HCT116 (cell line): Measurements from ENCODE around the gene AP2S1.

Experiments
- CTCF ChIP-seq, 3 experiments: fragments of 200-600 bp in 1 of 3; sonication (generic) in 1 of 3; IDR thresholded peaks in 2 of 3; conservative IDR thresholded peaks in 1 of 3; 2 replicates each; pipeline ENCODE4 v1.5.1; 2012 to 2017; ENCODE audit warnings: low read depth in 2 of 3, low read length in 2 of 3, antibody characterized with exemption in 1 of 3, borderline replicate concordance in 1 of 3, control low read depth in 1 of 3, mild to moderate bottlenecking in 1 of 3, mixed read lengths in 1 of 3, mixed run types in 1 of 3, moderate library complexity in 1 of 3; ENCODE audit not compliant: insufficient read depth in 1 of 3
- EGR1 ChIP-seq: IDR thresholded peaks from 2 replicates; pipeline ENCODE4 v1.6.1; 2012; ENCODE audit warnings: low read depth
- EZH2phosphoT487 ChIP-seq: fragments of 200-600 bp; IDR thresholded peaks from 2 replicates; pipeline ENCODE4 v1.6.1; 2018; ENCODE audit warnings: antibody characterized with exemption, borderline replicate concordance
- JUND ChIP-seq: IDR thresholded peaks from 2 replicates; pipeline ENCODE4 v1.6.1; 2012
- POLR2A ChIP-seq: IDR thresholded peaks from 2 replicates; pipeline ENCODE4 v1.7.0; 2011; ENCODE audit warnings: borderline replicate concordance; ENCODE audit not compliant: insufficient read depth, insufficient read length; ENCODE audit errors: extremely low read depth
- POLR2AphosphoS5 ChIP-seq: IDR thresholded peaks from 2 replicates; pipeline ENCODE4 v1.6.1; 2011; ENCODE audit warnings: mild to moderate bottlenecking, low read depth, low read length, moderate library complexity
- RAD21 ChIP-seq: IDR thresholded peaks from 2 replicates; pipeline ENCODE4 v1.6.1; 2012; ENCODE audit warnings: low read depth, mild to moderate bottlenecking
- SP1 ChIP-seq: IDR thresholded peaks from 2 replicates; pipeline ENCODE4 v1.6.1; 2012; ENCODE audit warnings: low read depth
- SRF ChIP-seq: IDR thresholded peaks from 2 replicates; pipeline ENCODE4 v1.6.1; 2012; ENCODE audit warnings: low read depth
- ZBTB33 ChIP-seq: IDR thresholded peaks from 2 replicates; pipeline ENCODE4 v1.6.1; 2011; ENCODE audit warnings: mild to moderate bottlenecking, low read length, moderate library complexity; ENCODE audit not compliant: insufficient replicate concordance; ENCODE audit errors: extremely low read depth
- ZNF274 ChIP-seq: fragments of 200-500 bp; sonication (Bioruptor generic); IDR thresholded peaks from 2 replicates; pipeline ENCODE4 v1.6.1; 2014; ENCODE audit warnings: mild to moderate bottlenecking, low read depth, low read length, inconsistent platforms
- TF ChIP-seq, protein P1 (sequence below): IDR thresholded peaks from 2 replicates; pipeline ENCODE4 v1.6.1; 2012
- TF ChIP-seq, protein P2 (sequence below): IDR thresholded peaks from 2 replicates; pipeline ENCODE4 v1.6.1; 2012

GRCh38 chr19:46818812-46819211 is 31.8 kb downstream of the AP2S1 start:
- TF ChIP-seq EZH2phosphoT487: no peak
- TF ChIP-seq CTCF (IDR thresholded peaks at IDR 0.05 in 2 of 3, conservative IDR thresholded peaks at IDR 0.05 in 1 of 3; ENCODE audit: borderline replicate concordance in 1 of 3, insufficient read depth in 1 of 3, low read depth in 2 of 3, low read length in 2 of 3): no peak
- no peak for TF ChIP-seq POLR2AphosphoS5
- TF ChIP-seq, protein P1, sequence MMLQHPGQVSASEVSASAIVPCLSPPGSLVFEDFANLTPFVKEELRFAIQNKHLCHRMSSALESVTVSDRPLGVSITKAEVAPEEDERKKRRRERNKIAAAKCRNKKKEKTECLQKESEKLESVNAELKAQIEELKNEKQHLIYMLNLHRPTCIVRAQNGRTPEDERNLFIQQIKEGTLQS: no peak
- TF ChIP-seq SP1: peak; percentile 32; the same call in 1 of the 2 replicates
- TF ChIP-seq RAD21: no peak
- TF ChIP-seq JUND: no peak
- TF ChIP-seq, protein P2, sequence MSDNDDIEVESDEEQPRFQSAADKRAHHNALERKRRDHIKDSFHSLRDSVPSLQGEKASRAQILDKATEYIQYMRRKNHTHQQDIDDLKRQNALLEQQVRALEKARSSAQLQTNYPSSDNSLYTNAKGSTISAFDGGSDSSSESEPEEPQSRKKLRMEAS: no peak
- no peak for TF ChIP-seq POLR2A
- no peak for TF ChIP-seq ZBTB33
- no peak for TF ChIP-seq ZNF274
- no peak for TF ChIP-seq EGR1
- TF ChIP-seq SRF: no peak
